Endodermal cell (in vitro differentiated cells): ENCODE results near the gene MMP24. TPM values are rescaled to one million over a fixed set of nuclear protein-coding genes. Genes with fewer than 3 reads are reported as not detected.

ENCODE experiments used
- DNase-seq: peaks from one replicate; pipeline ENCODE4 v3.0.0-alpha.2; 2017
- H3K27ac ChIP-seq: 2 replicates; pipeline ENCODE4 v1.5.1; 2013; ENCODE audit warnings: mild to moderate bottlenecking, low read depth, low read length, moderate library complexity
- H3K27me3 ChIP-seq: 2 replicates; pipeline ENCODE4 v1.6.1; 2013; ENCODE audit warnings: mild to moderate bottlenecking, low read length, moderate library complexity; ENCODE audit not compliant: insufficient read depth, control insufficient read depth, poor library complexity, severe bottlenecking
- H3K36me3 ChIP-seq: 2 replicates; pipeline ENCODE4 v1.7.0; 2013; ENCODE audit warnings: mild to moderate bottlenecking, low read length, moderate library complexity; ENCODE audit not compliant: control insufficient read depth, insufficient read depth
- H3K4me1 ChIP-seq: one replicate; pipeline ENCODE4 v1.7.0; 2013; ENCODE audit warnings: low read length; ENCODE audit not compliant: control insufficient read depth, insufficient read depth
- H3K4me3 ChIP-seq: 2 replicates; pipeline ENCODE4 v1.5.1; 2013; ENCODE audit warnings: mild to moderate bottlenecking, low read length, moderate library complexity
- H3K9ac ChIP-seq: 2 replicates; pipeline ENCODE4 v1.6.1; 2013; ENCODE audit warnings: mild to moderate bottlenecking, low read length, moderate library complexity; ENCODE audit not compliant: poor library complexity, severe bottlenecking; ENCODE audit errors: extremely low read depth
- H3K9me3 ChIP-seq: 2 replicates; pipeline ENCODE4 v1.6.1; 2013; ENCODE audit warnings: mild to moderate bottlenecking, low read length, moderate library complexity; ENCODE audit not compliant: control insufficient read depth
- H3K27ac Mint-ChIP-seq: 2 replicates; pipeline ENCODE4 v1.8.0; 2020; ENCODE audit warnings: mixed read lengths
- H3K27me3 Mint-ChIP-seq: 2 replicates; pipeline ENCODE4 v1.8.0; 2021; ENCODE audit warnings: mild to moderate bottlenecking, mixed read lengths; ENCODE audit not compliant: insufficient read depth
- H3K36me3 Mint-ChIP-seq: 2 replicates; pipeline ENCODE4 v1.8.0; 2020; ENCODE audit warnings: low read depth, mixed read lengths
- H3K4me1 Mint-ChIP-seq: 2 replicates; pipeline ENCODE4 v1.8.0; 2020; ENCODE audit warnings: mixed read lengths
- H3K4me3 Mint-ChIP-seq: 2 replicates; pipeline ENCODE4 v1.8.0; 2020; ENCODE audit warnings: mild to moderate bottlenecking, moderate library complexity, mixed read lengths
- H3K9me3 Mint-ChIP-seq: 2 replicates; pipeline ENCODE4 v1.8.0; 2020; ENCODE audit warnings: mild to moderate bottlenecking, mixed read lengths
- CTCF ChIP-seq: fragments of 200-600 bp; sonication (generic); conservative IDR thresholded peaks from 2 replicates; pipeline ENCODE4 v1.5.0; 2021; ENCODE audit warnings: antibody characterized with exemption, mild to moderate bottlenecking
- WGBS, 2 experiments: methylation state at CpG; one replicate each; pipeline versions ENCODE4 v1.1.5 to v1.1.7; 2013; ENCODE audit warnings: missing lambda C conversion rate in 2 of 2, mixed read lengths in 1 of 2; ENCODE audit not compliant: insufficient coverage in 1 of 2, insufficient read length in 1 of 2; 5-methylcytosine and 5-hydroxymethylcytosine counted together
- total RNA-seq, 2 donors: library from RNA; stranded (reverse); fragmentation: NEBNext Ultra II Directional in 1 of 2; extraction: Animal tissue kit (Norgen Biotek cat#: 25700) in 1 of 2; gene quantifications; 2 replicates in 1 of 2; 3 replicates in 1 of 2; pipeline ENCODE4 v1.2.1, GENCODE V29; 2021

Gene MMP24
- total RNA-seq, 2 donors from 2014 or later = 1.3 to 5.9 TPM

- DNase-seq = no peak
- Histone ChIP-seq H3K36me3 (peaks cover 48% of the 10 kb centered on the region), H3K9ac (peak overlapping the region; percentile 80), H3K9me3 (no peaks in the 10 kb centered on the region), H3K27ac (peak overlapping the region; percentile 36), H3K27me3 (no peaks in the 10 kb centered on the region), H3K4me3 (peak overlapping the region; percentile 91), H3K4me1 (no peaks in the 10 kb centered on the region)
- peak overlapping the region; percentile 96 for H3K27ac Mint-ChIP-seq
- TF ChIP-seq CTCF = no peak
- H3K36me3 Mint-ChIP-seq = peaks cover 42% of the 10 kb centered on the region
- H3K9me3 Mint-ChIP-seq = no peaks in the 10 kb centered on the region
- no peaks in the 10 kb centered on the region for H3K4me1 Mint-ChIP-seq
- peak overlapping the region; percentile 91 for H3K4me3 Mint-ChIP-seq
- H3K27me3 Mint-ChIP-seq = no peaks in the 10 kb centered on the region
- WGBS, 2 experiments = 17 to 29% methylated on average over 6 to 10 of the region's 10 CpGs
These were observed 50.6 kb downstream of the MMP24 start for GRCh38 chr20:35277127-35277526.

- Mint-ChIP-seq H3K27me3 (no peaks in the 10 kb centered on the region), H3K4me3 (peak within 1 kb of the TSS; percentile 91), H3K27ac (peak within 1 kb of the TSS; percentile 96), H3K9me3 (no peaks in the 10 kb centered on the region), H3K36me3 (peaks cover 48% of the 10 kb centered on the region), H3K4me1 (no peaks in the 10 kb centered on the region)
- Histone ChIP-seq H3K4me3 (peak within 1 kb of the TSS; percentile 91), H3K4me1 (no peaks in the 10 kb centered on the region), H3K36me3 (peaks cover 54% of the 10 kb centered on the region), H3K9ac (peak within 1 kb of the TSS; percentile 80), H3K9me3 (no peaks in the 10 kb centered on the region), H3K27ac (peak within 1 kb of the TSS; percentile 75), H3K27me3 (no peaks in the 10 kb centered on the region)
- TF ChIP-seq CTCF = peak; percentile 33
- WGBS, 2 experiments = 0 to 1% methylated on average over 14 to 76 of the region's 76 CpGs
- DNase-seq = peak; percentile 97
These were observed 51.3 kb downstream of the MMP24 start, which contains the start of gene MMP24OS for GRCh38 chr20:35277531-35278395. Gene MMP24OS, minus strand, starts transcription at chr20:35278122. Its CDS starts 193 bp downstream, at chr20:35277929.

- Histone ChIP-seq H3K27me3 (no peaks in the 10 kb centered on the region), H3K27ac (no peak overlapping the region), H3K4me1 (peaks cover 5% of the 10 kb centered on the region), H3K4me3 (no peak overlapping the region), H3K36me3 (peaks cover 58% of the 10 kb centered on the region), H3K9me3 (no peaks in the 10 kb centered on the region), H3K9ac (no peak overlapping the region)
- TF ChIP-seq CTCF = no peak
- DNase-seq = no peak
- Mint-ChIP-seq H3K27ac (peak overlapping the region; percentile 90), H3K4me1 (peaks cover 8% of the 10 kb centered on the region), H3K36me3 (peaks cover 55% of the 10 kb centered on the region), H3K27me3 (no peaks in the 10 kb centered on the region), H3K9me3 (no peaks in the 10 kb centered on the region), H3K4me3 (no peak overlapping the region)
- 95 to 100% methylated on average over 2 to 5 of the region's 5 CpGs for WGBS, 2 experiments
These were observed 52.5 kb downstream of the MMP24 start for GRCh38 chr20:35279040-35279439.
